WTC11 (cell line): ENCODE data around the gene AGR3.

ENCODE experiments used
- CTCF ChIP-seq: fragments of 200-600 bp; IDR thresholded peaks from 2 replicates; pipeline ENCODE4 v1.8.0; 2022; ENCODE audit warnings: antibody characterized with exemption
- E2F4 ChIP-seq: sonication (generic); formaldehyde crosslinking; IDR thresholded peaks from 2 replicates; pipeline ENCODE4 v1.8.1; 2022; ENCODE audit warnings: low read depth, mild to moderate bottlenecking, moderate library complexity, missing genetic modification reagents, borderline replicate concordance
- ELF4 ChIP-seq: sonication (generic); formaldehyde crosslinking; IDR thresholded peaks from 2 replicates; pipeline ENCODE4 v1.8.1; 2022; ENCODE audit warnings: low read depth, mild to moderate bottlenecking, moderate library complexity, missing genetic modification reagents
- FOXP1 ChIP-seq: sonication (generic); formaldehyde crosslinking; IDR thresholded peaks from 2 replicates; pipeline ENCODE4 v1.8.0; 2022; ENCODE audit warnings: missing genetic modification reagents, mild to moderate bottlenecking, moderate library complexity, borderline replicate concordance
- GABPB1 ChIP-seq: sonication (generic); formaldehyde crosslinking; IDR thresholded peaks from 2 replicates; pipeline ENCODE4 v1.8.1; 2023; ENCODE audit warnings: mild to moderate bottlenecking, missing genetic modification reagents
- SOX15 ChIP-seq: fragments of 250-450 bp; sonication (Bioruptor Pico); IDR thresholded peaks from 2 replicates; pipeline ENCODE4 v1.9.0; 2021; ENCODE audit warnings: mild to moderate bottlenecking
- SP1 ChIP-seq: sonication (generic); formaldehyde crosslinking; conservative IDR thresholded peaks from 2 replicates; pipeline ENCODE4 v1.8.1; 2022; ENCODE audit warnings: missing genetic modification reagents
- ZBTB43 ChIP-seq: sonication (generic); formaldehyde crosslinking; IDR thresholded peaks from 2 replicates; pipeline ENCODE4 v1.8.1; 2023; ENCODE audit warnings: mild to moderate bottlenecking, missing genetic modification reagents
- ZNF121 ChIP-seq: sonication (generic); formaldehyde crosslinking; IDR thresholded peaks from 2 replicates; pipeline ENCODE4 v1.8.0; 2023; ENCODE audit warnings: missing genetic modification reagents

- TF ChIP-seq GABPB1 (CRISPR knock-in tag) (no peak), ELF4 (CRISPR knock-in tag) (no peak), CTCF (no peak), SP1 (no peak), ZBTB43 (CRISPR knock-in tag) (no peak), ZNF121 (no peak), SOX15 (no peak), FOXP1 (CRISPR knock-in tag) (no peak), E2F4 (no peak)
Observed at GRCh38 chr7:16921644-16922257, 40.0 kb upstream of the AGR3 start.
